Suprapubic skin (tissue), 4 donors: ENCODE data around the gene UBE2E2. TPM values are rescaled to one million over a fixed set of nuclear protein-coding genes. Genes with fewer than 3 reads are reported as not detected.

ENCODE experiments used
- DNase-seq, 2 donors: peaks; one replicate each; pipeline ENCODE4 v3.0.0-alpha.2; 2019; ENCODE audit warnings: low spot score in 2 of 2
- H3K27ac ChIP-seq: fragments of 200-600 bp; sonication (generic); one replicate; pipeline ENCODE4 v1.5.1; 2019
- H3K27me3 ChIP-seq: fragments of 200-600 bp; sonication (generic); one replicate; pipeline ENCODE4 v1.5.1; 2019
- H3K36me3 ChIP-seq: fragments of 200-600 bp; sonication (generic); one replicate; pipeline ENCODE4 v1.5.1; 2019
- H3K4me1 ChIP-seq: fragments of 200-600 bp; sonication (generic); one replicate; pipeline ENCODE4 v1.5.1; 2019
- H3K4me3 ChIP-seq: fragments of 200-600 bp; sonication (generic); one replicate; pipeline ENCODE4 v1.5.1; 2019; ENCODE audit warnings: mild to moderate bottlenecking
- H3K9me3 ChIP-seq: fragments of 200-600 bp; sonication (generic); one replicate; pipeline ENCODE4 v1.5.1; 2019
- EP300 ChIP-seq: sonication (generic); formaldehyde crosslinking; IDR thresholded peaks from one replicate; pipeline ENCODE4 v1.6.1; 2017; ENCODE audit warnings: antibody characterized with exemption
- POLR2A ChIP-seq, 2 donors: fragments of 450-650 bp; IDR thresholded peaks; one replicate each; pipeline ENCODE4 v1.6.1; 2017; ENCODE audit warnings: antibody characterized with exemption in 2 of 2, mild to moderate bottlenecking in 2 of 2, moderate library complexity in 2 of 2
- POLR2AphosphoS5 ChIP-seq, 3 donors: sonication (generic); formaldehyde crosslinking; IDR thresholded peaks; one replicate each; pipeline ENCODE4 v1.6.1; 2017; ENCODE audit warnings: antibody characterized with exemption in 3 of 3
- WGBS: methylation state at CpG from one replicate; pipeline ENCODE4 v1.1.5; 2018; 5-methylcytosine and 5-hydroxymethylcytosine counted together
- total RNA-seq, 4 donors: library from RNA; depleted of rRNA; stranded (reverse); fragments of >200 nt; gene quantifications; one replicate each; pipeline ENCODE4 v1.1.0, GENCODE V29; 2016
- TF ChIP-seq, protein P1 (sequence below), 2 donors: fragments of 200-600 bp in 1 of 2; fragments of 450-650 bp in 1 of 2; sonication (generic) in 1 of 2; IDR thresholded peaks; one replicate each; pipeline ENCODE4 v1.5.1; 2016 to 2019; ENCODE audit warnings: antibody characterized with exemption in 2 of 2, mild to moderate bottlenecking in 1 of 2, moderate library complexity in 1 of 2

UBE2E2 gene
- total RNA-seq, 4 donors from 2014 or later = 30.2 to 65.4 (median 34.8) TPM

- WGBS = 61% methylated on average over 10 of the region's 10 CpGs
- Histone ChIP-seq H3K36me3 (no peaks in the 10 kb centered on the region), H3K4me1 (peaks cover 4% of the 10 kb centered on the region), H3K9me3 (no peaks in the 10 kb centered on the region), H3K4me3 (no peak overlapping the region), H3K27me3 (no peaks in the 10 kb centered on the region), H3K27ac (no peak overlapping the region)
- no peak for TF ChIP-seq EP300
- TF ChIP-seq, protein P1, sequence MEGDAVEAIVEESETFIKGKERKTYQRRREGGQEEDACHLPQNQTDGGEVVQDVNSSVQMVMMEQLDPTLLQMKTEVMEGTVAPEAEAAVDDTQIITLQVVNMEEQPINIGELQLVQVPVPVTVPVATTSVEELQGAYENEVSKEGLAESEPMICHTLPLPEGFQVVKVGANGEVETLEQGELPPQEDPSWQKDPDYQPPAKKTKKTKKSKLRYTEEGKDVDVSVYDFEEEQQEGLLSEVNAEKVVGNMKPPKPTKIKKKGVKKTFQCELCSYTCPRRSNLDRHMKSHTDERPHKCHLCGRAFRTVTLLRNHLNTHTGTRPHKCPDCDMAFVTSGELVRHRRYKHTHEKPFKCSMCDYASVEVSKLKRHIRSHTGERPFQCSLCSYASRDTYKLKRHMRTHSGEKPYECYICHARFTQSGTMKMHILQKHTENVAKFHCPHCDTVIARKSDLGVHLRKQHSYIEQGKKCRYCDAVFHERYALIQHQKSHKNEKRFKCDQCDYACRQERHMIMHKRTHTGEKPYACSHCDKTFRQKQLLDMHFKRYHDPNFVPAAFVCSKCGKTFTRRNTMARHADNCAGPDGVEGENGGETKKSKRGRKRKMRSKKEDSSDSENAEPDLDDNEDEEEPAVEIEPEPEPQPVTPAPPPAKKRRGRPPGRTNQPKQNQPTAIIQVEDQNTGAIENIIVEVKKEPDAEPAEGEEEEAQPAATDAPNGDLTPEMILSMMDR (IDR thresholded peaks at IDR 0.05) = no peak
- TF ChIP-seq POLR2AphosphoS5 (IDR thresholded peaks at IDR 0.05) = no peak
- no peak for TF ChIP-seq POLR2A (IDR thresholded peaks at IDR 0.05)
- DNase-seq = no peak
These were observed 41.1 kb upstream of the UBE2E2 start for GRCh38 chr3:23161896-23162570.

GRCh38 chr3:23162934-23163333 is 40.2 kb upstream of the UBE2E2 start:
- TF ChIP-seq, protein P1 (IDR thresholded peaks at IDR 0.05) = no peak
- TF ChIP-seq EP300 (no peak), POLR2AphosphoS5 (IDR thresholded peaks at IDR 0.05) (no peak), POLR2A (IDR thresholded peaks at IDR 0.05) (no peak)

GRCh38 chr3:23164746-23165145 is 38.4 kb upstream of the UBE2E2 start:
- peaks cover 4% of the 10 kb centered on the region for H3K4me1 ChIP-seq
- no peak overlapping the region for H3K27ac ChIP-seq
- H3K36me3 ChIP-seq = no peaks in the 10 kb centered on the region
- WGBS = 93% methylated on average over 1 of the region's 1 CpG
- TF ChIP-seq, protein P1 (IDR thresholded peaks at IDR 0.05) = no peak
- no peak for TF ChIP-seq POLR2AphosphoS5 (IDR thresholded peaks at IDR 0.05)
- TF ChIP-seq EP300 = no peak
- TF ChIP-seq POLR2A (IDR thresholded peaks at IDR 0.05) = no peak
- H3K27me3 ChIP-seq = no peaks in the 10 kb centered on the region
- no peaks in the 10 kb centered on the region for H3K9me3 ChIP-seq
- DNase-seq = no peak
- H3K4me3 ChIP-seq = no peak overlapping the region

More at GRCh38 chr3:23162934-23163333, 40.2 kb upstream of the UBE2E2 start:
- Histone ChIP-seq H3K4me3 (no peak overlapping the region), H3K4me1 (peaks cover 4% of the 10 kb centered on the region), H3K27me3 (no peaks in the 10 kb centered on the region), H3K9me3 (no peaks in the 10 kb centered on the region), H3K27ac (no peak overlapping the region), H3K36me3 (no peaks in the 10 kb centered on the region)
- WGBS = 72% methylated on average over 2 of the region's 2 CpGs
- DNase-seq = no peak

- H3K36me3 ChIP-seq = no peaks in the 10 kb centered on the region
- H3K4me1 ChIP-seq = no peaks in the 10 kb centered on the region
- H3K27me3 ChIP-seq = no peaks in the 10 kb centered on the region
- no peak overlapping the region for H3K27ac ChIP-seq
- no peaks in the 10 kb centered on the region for H3K9me3 ChIP-seq
- H3K4me3 ChIP-seq = no peak overlapping the region
- 87% methylated on average over 2 of the region's 2 CpGs for WGBS
- DNase-seq = no peak
- TF ChIP-seq EP300 (no peak), POLR2AphosphoS5 (IDR thresholded peaks at IDR 0.05) (no peak), POLR2A (IDR thresholded peaks at IDR 0.05) (no peak)
- TF ChIP-seq, protein P1 (IDR thresholded peaks at IDR 0.05) = no peak
These were observed 37.6 kb upstream of the UBE2E2 start for GRCh38 chr3:23165571-23165970.

DNA sequence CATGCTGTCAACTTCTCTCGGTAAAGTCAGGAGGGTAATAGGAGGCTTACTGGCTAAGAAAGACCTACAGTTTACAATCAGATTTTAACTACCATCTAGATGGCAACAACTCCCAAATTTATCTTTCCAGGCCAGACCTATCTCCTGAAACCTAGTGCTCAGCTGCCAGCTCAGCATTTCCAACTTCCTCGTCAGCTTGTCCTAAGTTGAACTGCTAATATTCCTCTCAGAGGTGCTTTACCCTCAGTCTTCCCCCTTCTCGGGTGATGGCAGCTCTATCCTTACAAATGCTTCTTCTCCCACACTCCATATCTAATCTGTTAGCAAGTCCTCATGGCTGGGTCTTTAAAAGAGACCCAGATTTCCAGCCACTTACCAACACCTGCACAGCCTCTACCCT is 36.9 kb upstream of the UBE2E2 start:
- Histone ChIP-seq H3K9me3 (no peaks in the 10 kb centered on the region), H3K27ac (no peak overlapping the region), H3K4me3 (no peak overlapping the region), H3K36me3 (no peaks in the 10 kb centered on the region), H3K4me1 (no peaks in the 10 kb centered on the region), H3K27me3 (no peaks in the 10 kb centered on the region)
- TF ChIP-seq, protein P1 (IDR thresholded peaks at IDR 0.05) = no peak
- TF ChIP-seq POLR2A (IDR thresholded peaks at IDR 0.05) (no peak), EP300 (no peak), POLR2AphosphoS5 (IDR thresholded peaks at IDR 0.05) (no peak)
- DNase-seq = no peak
- WGBS = 80% methylated on average over 3 of the region's 3 CpGs
